Stimulated activated CD4-positive, alpha-beta T cell treated with anti-CD3 and anti-CD28 coated beads, Interleukin-2, amount 100 ng/mL, for 48 hours (primary cell): Measurements from ENCODE around the gene UBE2R2.
"Not testable (repeated sequence)": the region's sequence is repeated elsewhere in the genome, so short reads cannot be mapped to it uniquely, and the experiment has no call there.

ENCODE experiments used
- DNase-seq, 2 donors: peaks; one replicate each; pipeline ENCODE4 v3.0.0-alpha.2; 2020

UBE2R2 gene

DNA sequence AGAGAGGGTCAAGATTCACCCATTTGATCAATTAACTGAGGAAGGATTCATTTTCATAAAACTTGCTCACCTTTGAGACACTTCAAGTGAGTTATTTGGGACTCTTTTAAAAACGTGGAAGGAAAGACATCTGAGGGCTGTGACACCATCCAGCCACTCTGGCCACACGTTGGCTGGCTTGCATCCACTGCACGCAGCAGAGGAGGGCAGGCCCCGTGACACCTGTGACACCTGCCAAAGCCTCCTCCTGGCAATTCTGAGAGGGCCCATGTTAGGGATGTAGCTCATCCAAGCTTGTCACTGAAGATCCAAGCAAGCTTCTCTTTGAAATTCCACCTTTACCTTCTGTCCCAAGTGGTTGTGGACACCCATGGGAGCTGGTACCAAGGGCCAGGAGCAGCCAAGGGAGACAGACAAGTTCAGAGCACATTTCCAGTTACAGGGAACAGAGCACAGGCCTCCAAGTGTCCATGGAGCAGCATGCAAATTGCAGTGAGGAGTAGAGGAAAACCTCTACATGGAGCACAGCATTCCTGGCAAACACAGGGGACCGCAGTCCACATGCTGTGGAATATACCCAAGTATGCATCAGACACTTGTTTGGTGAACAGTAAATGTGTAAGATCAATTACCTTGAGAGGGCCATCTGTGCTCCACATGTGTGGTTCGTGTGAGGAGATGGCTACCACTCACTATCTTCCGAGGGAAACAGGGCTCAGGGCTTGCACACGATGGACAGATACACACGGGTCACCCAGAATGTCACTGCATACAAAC is 16.8 kb upstream of the UBE2R2 start:
- DNase-seq = no peak

DNA sequence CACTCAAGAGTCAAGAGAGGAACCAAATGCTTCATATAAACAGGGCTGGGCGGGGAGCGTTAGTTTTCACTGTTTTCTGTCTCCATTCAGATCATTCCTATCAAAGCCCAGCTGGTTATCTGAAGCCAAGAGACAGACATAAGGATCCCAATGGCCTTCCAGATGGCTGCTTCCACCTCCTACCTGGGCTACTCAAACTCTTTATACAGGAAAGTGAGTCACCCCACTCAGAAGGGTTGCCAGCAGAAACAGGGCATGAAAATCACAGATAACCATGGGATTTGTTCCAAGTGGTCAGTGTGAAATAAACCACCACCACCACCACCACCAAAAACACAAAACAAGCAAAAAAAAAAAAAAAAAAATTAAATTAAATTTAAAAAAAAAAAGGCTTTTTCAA is 16.1 kb upstream of the UBE2R2 start:
- no peak for DNase-seq

DNA sequence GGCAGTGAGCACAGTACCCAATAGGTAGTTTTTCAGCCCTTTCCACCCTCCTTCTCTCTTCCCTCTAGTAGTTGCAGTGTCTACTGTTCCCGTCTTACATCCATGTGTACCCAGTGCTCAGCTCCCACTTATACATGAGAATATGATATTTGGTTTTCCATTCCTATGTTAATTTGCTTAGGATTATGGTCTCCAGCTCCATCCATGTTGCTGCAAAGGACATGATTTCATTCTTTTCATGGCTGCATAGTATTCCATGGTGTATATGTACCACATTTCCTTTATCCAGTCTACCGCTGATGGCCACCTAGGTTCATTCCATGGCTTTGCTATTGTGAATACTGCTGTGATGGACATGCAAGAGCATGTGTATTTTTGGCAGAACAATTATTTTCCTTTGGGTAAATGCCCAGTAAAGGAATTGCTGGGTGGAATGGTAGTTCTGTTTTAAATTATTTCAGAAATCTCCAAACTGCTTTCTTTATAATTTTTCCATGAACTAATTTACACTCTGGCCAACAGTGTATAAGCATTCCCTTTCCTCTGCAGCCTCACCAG is 14.9 kb upstream of the UBE2R2 start:
- DNase-seq = not testable (repeated sequence)

DNA sequence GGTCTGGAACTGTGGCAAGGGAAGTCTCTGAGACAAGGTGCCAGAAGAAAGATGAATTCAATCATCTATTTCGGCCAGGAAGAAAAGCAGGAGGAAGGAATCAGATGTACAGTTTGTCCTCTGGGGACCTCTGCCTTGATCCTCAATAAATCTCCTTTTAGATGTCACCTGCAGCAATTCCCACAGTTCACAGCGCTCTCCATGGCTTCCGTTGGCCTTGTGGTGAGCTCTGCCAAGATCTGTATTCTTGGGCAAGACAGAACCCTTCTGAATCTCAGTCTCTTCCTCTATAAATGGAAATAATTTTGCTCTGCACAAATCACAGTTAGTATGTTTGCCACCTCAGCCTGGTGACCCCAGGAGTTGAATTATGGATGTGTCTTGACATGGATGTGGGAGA is 12.8 kb upstream of the UBE2R2 start:
- DNase-seq = not testable (repeated sequence)

DNA sequence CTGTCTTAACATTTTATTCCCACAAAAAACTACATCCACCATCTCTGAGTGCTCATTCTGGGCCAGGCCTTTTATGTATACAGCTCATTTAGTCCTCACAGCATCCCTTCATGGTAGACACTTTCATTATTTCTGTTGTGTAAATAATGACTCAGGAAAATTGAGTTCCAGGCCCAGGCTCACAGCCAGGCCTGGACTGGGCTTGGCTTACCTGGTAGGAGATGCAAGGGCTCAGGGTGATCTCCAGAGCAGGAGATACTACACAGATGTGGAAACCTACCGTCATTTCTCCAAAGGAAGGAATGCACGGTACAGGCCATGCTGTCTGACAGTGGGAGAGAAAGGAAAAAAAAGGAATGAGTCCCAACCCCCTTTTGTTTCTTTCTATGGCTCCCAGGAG is 9.8 kb upstream of the UBE2R2 start:
- DNase-seq = not testable (repeated sequence)

DNA sequence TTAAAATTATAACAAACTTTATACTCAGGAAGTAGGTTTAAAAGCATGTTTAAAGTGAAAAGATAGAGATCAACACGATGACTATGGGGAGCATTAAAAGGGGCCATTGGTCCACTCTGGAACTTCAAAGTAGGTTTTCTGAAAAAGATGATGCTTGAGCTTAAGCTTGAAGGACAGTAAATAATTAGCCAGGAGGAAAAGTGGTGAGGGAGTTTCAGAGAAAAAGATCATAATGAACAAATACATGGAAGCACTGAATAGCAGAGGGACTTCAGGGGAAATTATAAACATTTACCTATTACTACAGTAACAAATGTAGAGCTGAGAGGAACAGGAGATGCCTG is 8.0 kb upstream of the UBE2R2 start:
- DNase-seq = not testable (repeated sequence)

DNA sequence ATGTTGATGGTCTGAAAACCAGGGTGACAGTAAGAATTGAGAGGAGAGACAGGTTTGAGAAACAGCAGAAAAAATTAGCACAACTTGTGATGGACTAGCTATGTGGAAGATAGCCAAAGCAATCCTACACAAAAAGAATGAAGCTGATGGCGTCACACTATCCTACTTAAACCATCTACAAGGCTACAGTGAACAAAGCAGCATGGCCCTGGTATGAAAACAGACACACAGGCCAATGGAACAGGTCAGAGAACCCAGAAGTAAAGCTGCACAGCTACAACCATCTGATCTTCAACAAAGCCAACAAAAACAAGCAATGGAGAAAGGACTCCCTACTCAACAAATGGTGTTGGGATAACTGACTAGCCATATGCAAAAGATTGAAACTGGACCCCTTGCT is 7.5 kb upstream of the UBE2R2 start:
- no peak for DNase-seq

DNA sequence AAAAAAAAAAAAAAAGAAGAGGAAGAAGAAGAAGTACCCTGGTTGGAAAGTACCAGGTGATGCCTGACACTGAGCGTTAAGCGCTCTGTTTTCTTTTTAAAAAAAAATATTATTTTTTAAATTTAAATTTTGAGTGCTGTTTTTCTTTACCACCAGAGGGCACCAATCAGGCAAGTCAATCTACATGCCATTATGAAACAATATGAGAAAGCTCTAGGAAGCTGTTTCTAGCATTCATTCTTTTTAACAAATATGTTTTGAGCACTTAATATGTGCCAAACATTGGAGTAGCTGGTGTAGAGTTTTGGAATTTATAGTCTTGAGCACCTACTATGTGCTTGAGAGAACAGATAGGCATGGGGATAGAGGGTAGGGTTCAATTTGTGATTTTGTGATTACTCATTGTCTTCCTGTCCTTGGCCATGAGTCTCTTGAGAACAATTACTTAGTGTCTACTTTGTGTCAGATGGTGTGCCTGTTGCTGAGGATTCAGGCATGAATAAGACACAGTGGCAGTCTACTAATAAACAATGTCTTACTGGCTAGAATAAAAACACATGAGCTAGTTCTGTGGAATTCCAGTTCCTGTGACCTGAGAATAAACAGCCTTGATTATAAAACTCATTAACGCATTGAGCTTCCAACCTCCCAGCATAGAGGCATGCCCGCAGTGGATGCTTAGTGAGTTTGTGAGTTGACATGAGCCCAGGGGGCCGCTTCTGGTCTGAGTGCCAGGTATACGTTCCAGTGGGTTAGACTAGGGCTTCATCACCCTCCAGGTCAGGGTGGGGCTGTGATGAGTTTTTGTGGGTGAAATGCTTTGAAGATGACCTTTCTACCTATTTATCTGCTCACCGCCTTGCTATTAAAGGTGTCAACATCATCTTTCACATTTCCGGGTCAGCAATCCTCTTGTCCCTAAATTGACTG is 3.0 kb upstream of the UBE2R2 start:
- no peak for DNase-seq

DNA sequence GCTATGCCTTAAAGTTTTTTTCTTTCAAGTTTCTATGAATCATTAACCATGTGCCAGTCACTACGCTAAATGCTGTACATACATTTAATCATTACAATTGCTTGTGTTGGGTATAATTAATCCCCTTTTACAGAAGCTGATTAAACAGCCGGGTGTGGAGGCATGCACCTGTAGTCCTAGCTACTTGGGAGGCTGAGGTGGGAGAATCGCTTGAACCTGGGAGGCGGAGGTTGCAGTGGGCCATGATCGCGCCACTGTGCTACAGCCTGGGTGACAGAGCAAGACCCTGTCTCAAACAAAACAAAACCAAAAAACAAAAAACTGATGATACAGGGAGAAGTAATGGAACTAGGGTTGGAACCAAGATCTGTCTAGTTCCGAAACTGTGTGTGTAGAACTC is 1.2 kb upstream of the UBE2R2 start:
- no peak for DNase-seq

DNA sequence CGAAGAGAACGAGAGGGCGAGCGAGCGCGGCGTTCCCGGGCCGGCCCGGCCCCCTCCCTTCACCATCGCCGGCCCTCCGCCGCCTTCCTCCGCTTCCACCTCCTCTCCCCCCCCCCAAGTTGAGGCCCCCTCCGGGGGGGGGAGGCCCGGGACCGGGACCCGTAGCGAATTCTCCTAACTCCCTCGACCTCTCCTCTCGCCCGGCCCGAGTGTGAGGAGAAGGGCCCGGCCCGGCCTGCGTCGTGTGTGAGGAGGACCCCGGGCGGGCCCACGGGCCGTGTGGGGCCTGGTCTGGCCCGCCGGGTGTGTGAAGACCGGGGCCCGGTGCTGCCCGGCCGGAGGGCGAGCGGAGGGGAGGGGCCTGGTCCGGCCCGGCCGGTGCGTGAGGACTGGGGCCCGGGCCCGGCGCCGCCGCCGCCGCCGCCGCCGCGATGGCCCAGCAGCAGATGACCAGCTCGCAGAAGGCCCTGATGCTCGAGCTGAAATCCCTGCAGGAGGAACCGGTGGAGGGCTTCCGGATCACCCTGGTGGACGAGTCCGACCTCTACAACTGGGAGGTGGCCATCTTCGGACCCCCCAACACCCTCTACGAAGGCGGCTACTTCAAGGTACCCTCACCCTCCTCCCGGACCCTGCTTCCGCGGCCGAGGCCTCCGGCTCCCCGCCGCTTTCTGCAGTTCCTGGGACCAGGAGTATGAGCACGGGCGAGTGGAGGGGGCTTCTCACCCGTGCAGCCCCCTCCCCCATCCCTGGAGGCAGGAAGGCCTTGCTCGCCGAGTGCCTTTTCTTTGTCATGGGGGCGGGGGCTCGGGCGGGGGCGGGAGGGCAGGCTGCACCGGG is 587 bp downstream of the UBE2R2 start:
- DNase-seq = peak; percentile 33 to 52

DNA sequence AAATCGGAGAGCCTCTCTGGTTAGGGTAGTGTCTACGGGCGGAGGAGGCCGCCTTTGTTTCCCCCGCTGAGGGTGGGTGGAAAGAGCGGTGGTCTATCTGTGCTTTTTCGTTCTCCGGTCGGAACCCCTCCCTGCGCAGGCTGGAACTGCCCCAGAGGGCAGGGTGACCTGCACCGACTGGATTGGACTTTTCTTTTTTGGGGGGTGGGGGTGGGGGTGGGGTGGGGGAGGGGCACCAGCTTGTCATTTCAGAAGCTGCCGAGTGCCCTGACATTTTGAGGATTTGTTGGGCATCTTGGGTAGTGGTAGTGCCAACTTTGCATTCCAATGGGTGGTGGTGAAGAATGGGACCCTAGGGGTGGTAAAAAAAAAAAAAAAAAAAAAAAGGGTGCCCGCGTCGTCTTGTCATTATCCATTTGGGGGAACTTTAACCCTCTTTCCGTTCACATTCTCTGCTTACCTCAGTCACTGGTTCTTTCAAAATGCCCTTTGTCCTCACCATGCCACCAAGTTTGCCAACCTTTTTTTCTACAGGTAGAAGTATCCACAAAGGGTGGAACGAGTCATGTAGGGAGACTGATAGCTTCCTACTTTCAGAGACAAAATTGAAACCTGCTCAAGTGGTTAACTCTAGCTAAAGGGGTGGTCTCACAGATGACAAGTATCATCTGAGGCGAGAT is 1.3 kb downstream of the UBE2R2 start:
- DNase-seq = no peak

DNA sequence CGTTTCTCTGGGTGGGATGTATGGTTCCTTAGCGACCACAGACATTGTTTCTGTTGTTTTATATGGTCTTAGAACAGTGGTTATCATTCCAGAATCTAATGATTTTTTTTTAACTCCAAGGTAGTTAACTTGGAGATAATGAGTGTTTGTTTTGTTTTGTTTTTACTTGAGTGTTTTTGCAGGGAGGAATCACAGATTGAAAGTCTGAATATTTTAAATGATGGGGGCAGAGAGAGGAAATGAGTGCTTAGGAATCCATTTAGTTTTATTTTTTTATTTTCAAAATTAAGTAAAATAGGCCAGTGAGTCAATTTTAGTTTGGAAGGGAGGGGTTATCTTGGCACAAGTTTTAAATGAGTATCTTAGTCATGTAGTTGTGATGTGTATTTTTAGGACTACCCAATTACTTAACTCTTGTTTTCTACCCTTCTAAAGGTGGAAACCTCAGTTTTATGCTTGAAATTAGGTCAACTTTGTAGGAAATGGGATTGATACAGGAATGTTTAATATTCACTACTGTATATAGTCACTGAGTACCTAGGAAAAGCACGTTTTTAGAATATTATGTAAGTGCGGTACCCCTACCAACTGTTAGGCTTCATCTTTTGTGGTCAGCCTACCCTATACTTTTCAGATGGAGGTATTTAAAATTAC is 2.0 kb downstream of the UBE2R2 start:
- no peak for DNase-seq

DNA sequence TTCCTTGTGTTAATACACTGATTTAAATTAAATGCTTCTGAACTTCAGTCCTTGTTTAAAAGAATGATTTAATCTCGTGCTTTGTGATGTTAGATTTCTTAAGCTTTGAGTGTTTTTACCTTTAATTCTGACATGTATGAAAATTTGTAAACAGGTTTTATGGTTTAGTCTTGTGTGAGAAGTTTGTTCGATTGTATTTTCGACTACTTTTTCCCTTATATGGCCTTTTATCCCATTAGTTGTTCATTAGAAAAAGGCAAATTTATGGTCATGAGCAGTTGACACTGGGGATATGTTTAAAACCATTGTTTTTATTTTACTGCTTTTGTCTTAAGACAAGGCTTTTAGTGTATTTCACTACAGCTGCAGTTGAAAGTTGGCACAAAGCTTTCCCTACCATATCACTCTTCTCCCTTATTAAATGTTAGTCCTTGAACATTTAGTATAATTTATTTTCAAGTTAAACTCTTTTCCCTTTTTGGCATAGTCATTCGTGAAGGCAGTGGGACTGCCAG is 3.3 kb downstream of the UBE2R2 start:
- no peak for DNase-seq

DNA sequence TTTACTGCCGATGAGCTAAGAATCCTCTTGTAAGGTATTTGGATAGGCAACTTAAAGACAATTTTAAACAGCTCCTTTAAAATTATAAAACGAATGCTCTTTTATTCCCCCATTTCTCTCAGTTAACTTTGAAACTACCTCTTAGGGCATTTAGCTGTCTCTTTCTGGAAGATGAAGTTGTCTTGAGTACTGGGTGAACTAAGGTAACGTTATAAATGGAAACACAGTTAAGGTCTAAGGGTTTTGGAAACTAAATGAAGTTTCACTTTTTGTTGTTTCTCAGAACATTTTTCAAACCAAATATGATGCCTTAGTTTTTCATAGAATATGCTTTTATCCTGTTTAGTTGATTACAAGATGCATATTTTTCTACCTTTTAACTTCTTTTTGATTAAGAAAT is 6.8 kb downstream of the UBE2R2 start:
- no peak for DNase-seq

DNA sequence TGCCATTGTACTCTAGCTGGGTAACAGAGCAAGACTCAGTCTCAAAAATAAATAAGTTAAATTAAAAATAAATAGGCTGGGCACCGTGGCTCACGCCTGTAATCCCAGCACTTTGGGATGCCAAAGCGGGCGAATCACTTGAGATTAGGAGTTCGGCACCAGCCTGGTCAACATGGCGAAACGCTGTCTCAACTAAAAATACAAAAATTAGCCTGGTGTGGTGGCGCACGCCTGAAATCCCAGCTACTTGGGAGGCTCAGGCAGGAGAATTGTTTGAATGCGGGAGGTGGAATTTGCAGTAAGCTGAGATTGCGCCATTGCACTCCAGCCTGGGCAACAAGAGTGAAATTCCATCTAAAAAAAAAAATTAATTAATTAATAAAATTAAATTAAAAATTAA is 10.3 kb downstream of the UBE2R2 start:
- not testable (repeated sequence) for DNase-seq

DNA sequence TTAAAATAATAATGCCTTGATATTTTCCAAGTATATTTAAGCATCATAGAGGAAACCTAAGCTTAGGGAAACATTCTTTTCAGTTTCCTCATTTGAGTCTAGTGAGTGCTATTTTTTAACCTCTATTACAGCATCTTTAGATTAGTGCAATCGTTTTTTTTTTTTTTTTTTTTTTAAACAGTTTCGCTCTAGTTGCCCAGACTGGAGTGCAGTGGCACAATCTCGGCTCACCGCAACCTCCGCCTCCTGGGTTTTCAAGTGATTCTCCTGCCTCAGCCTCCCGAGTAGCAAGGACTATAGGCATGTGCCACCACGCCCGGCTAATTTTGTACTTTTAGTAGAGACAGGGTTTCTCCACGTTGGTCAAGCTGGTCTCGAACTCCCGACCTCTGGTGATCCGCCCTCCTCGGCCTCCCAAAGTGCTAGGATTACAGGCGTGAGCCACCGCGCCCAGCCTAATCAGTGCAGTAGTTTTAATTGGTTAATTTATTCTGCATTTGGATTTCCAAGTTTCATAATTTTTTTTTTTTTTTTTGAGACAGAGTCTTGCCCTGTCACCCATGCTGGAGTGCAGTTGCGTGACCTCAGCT is 12.8 kb downstream of the UBE2R2 start:
- not testable (repeated sequence) for DNase-seq

DNA sequence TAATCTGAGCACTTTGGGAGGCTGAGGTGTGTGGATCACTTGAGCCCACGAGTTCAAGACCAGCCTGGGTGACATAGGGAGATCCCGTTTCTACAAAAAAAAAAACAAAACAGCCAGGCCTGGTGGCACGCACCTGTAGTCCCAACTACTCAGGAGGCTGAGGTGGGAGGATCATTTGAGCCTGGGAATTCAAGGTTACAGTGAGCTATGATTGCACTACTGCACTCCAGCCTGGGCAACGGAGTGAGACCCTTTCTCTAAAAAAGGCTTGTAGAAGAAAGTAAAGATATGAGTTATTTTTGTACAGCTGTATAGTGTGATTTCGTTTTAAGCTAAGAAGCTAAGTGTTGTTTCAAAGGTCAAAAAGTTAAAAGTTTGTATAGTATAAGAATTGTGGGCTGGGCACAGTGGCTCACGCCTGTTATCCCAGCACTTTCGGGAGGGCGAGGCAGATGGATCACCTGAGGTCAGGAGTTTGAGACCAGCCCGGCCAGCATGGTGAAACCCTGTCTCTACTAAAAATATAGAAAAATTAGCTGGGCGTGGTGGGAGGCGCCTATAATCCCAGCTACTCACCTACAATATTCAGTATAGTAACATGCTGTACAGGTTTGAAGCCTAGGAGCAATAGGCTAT is 18.8 kb downstream of the UBE2R2 start:
- DNase-seq = no peak

DNA sequence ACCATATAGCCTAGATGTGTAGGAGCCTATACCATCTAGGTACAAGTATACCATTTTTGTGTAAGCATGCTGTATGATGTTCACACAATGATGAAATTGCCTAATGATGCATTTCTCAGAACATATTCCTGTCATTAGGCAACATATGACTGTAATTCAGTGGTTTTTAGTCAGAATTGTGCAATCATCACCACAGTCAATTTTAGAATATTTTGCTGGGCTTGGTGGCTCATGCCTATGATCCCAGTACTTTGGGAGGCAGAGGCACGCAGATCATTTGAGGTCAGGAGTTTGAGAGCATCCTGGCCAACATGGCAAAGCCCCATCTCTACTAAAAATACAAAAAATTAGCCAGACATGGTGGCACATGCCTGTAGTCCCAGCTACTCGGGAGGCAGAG is 19.3 kb downstream of the UBE2R2 start:
- not testable (repeated sequence) for DNase-seq

DNA sequence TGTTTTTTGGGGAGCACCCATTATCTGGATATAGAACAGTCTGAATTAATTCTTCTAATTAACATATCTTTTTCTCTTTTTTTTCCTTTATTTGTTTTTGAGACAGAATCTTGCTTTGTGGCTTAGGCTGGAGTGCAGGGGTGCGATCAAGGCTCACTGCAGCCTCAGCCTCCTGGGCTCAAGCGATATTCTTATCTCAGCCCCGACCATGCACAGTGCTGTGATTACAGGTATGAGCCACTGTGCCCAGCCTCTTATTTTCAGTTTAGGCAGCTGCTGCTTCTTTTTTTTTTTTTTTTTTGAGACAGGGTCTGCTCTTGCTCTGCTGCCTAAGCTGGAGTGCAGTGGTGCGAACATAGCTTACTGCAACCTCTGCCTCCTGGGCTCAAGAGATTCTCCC is 20.2 kb downstream of the UBE2R2 start:
- no peak for DNase-seq

DNA sequence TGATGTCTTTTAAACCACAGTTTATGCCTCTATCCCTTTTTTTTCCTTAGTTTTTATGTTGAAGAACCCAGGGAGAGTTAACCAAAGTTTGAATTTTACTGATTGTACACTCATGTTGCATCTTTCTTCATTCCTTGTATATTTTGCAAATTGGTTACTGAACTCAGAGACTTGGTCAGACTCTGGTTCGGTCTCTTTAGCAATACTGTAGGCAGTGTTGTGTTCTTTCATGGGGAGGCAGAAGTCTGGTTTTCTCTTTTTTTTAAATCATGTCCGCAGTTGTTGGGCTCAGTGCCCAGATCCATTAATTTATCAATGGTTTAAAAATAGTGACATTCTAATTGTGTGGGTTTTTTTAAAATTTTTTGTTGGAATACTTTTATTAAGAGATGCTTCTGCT is 23.4 kb downstream of the UBE2R2 start:
- DNase-seq = no peak
